IMR-90 (cell line): ENCODE data around the gene MOV10.

Source experiments
- BHLHE40 ChIP-seq: fragments of 150-350 bp; IDR thresholded peaks from 2 replicates; pipeline ENCODE4 v1.6.1; 2016; ENCODE audit warnings: mild to moderate bottlenecking, low read depth, low read length
- CTCF ChIP-seq: conservative IDR thresholded peaks from 2 replicates; pipeline ENCODE4 v1.5.1; 2012; ENCODE audit warnings: mild to moderate bottlenecking, low read depth, low read length, improper control_type of control experiment
- NFE2L2 ChIP-seq: fragments of 150-350 bp; IDR thresholded peaks from 2 replicates; pipeline ENCODE4 v1.6.1; 2016; ENCODE audit warnings: low read depth, mild to moderate bottlenecking, low read length
- POLR2A ChIP-seq: IDR thresholded peaks from 2 replicates; pipeline ENCODE4 v1.6.1; 2012; ENCODE audit warnings: mild to moderate bottlenecking, low read depth, low read length
- USF2 ChIP-seq: fragments of 150-350 bp; IDR thresholded peaks from 2 replicates; pipeline ENCODE4 v1.6.1; 2017; ENCODE audit warnings: mild to moderate bottlenecking, antibody characterized with exemption, low read length, low read depth

GRCh38 chr1:112628516-112628915 lies 45.9 kb upstream of the MOV10 start:
- TF ChIP-seq CTCF (no peak), NFE2L2 (no peak), USF2 (no peak), POLR2A (no peak), BHLHE40 (no peak)
